Cardiac ventricle fibroblast (primary cell): ENCODE measurements around the gene NPHP1. TPM values are rescaled to one million over a fixed set of nuclear protein-coding genes. Genes with fewer than 3 reads are reported as not detected.

Source experiments
- total RNA-seq: library from RNA; depleted of rRNA; stranded (reverse); fragments of >200 nt; gene quantifications from 2 replicates; pipeline ENCODE4 v1.2.3, GENCODE V29; 2015

Gene NPHP1
- 0.73 and 1.7 TPM in 2 replicates for total RNA-seq

GRCh38 chr2:110204408-110205385 lies at the start of gene NPHP1:
NPHP1 (minus strand) TSS chr2:110205013; CDS start chr2:110204968, 45 bp downstream.

DNA sequence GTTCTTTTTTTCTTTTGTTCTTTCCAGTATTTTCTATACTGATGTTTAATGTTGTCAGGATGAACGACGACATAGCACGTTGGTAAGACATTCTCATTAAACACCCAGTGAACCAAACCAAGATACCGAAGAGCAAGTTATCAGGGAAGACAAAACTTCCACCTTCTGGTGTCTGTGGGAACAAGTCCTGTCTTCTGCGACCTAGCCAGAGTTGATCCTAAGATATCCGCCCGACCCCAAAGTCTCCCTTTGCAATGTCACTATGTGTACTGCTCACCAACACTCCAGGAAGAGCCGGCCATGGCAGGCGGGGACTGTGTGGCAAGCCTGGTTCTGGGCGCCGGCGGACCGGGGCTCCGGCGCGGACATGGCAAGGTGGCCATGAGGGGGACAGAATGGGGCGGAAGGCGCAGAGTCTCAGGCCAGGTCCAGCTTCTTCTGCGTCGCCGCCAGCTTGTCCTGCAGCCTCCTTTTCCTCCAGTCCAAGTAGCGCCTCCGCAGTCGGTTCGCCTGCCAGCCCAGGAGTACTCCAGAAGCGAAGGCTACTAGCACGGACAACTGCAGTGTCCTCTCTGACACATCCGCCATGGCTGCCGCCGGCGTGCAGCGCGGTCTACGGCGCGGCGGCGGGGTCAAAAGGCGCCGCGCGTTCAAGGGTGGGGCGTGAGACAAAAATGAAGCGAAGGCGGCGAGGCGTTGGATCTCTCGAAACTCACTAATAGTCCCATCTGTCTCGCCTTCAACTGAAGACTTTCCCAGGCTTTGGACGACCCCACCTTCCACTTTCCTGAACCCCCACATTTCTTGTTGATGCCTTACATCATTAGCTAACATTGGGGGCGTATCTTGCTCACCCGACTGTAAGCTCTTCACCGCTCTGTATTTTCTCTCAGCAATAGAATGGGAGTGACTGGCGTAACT lies 7.4 kb upstream of the NPHP1 start, which contains the start of gene MTLN:
MTLN (minus strand) TSS at position 610 of the 921 bp plus-strand sequence; CDS start at position 588, 22 bp downstream.

DNA sequence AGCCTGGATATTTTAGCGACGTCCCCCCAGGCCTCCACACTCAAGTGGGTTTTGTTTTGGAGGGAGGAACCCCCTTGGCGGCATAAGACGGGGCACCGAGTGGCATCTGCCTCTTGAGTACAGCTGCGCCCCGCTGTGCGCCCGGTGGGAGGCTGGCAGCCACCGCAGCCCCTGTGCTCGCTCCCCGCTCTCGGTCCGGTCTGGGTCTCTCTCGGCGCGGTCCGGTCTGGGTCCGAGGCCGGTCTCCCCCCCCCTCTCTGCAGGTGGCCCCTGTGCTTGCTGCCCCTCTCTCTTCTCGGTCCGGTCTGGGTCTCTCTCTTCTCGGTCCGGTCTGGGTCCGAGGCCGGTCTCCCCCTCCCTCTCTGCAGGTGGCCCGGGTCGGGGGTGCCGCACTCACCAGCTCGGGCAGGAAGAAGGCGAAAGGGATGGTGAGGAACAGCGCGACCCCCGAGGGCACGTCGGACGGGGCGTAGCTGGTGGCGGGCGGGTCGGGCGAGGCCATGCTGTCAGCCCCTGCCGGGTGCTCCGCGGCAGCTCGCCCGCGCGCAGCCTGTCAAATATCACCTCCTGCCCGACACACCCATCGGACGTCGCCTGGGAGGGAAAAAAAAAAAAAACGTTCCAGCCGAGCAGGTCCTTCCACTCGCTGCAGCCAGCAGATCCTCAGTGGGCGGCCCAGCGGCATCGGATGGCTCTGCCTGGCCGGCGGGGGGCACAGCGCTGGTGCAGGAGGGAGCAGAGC lies 89.4 kb downstream of the NPHP1 start, which contains the start of gene MALL:
MALL (minus strand) TSS at position 532 of the 742 bp plus-strand sequence; CDS start at position 502, 30 bp downstream.

Other genes starting within 250 kb of the NPHP1 start
- 38.4 and 41.5 TPM in 2 replicates for gene MALL, start 89.2 kb downstream of the NPHP1 start, total RNA-seq
- 50.3 and 65.1 TPM in 2 replicates for gene MTLN, start 7.5 kb upstream of the NPHP1 start, total RNA-seq